DMS114 treated with DMSO at 0.1 percent for 48 hours (cell line): ENCODE results near the gene SP2.

Experiments used
- DNase-seq: peaks from one replicate; lab custom pipeline; 2025; ENCODE audit not compliant: unreplicated experiment; lab: John Stamatoyannopoulos, UW

The SP2 gene

DNA sequence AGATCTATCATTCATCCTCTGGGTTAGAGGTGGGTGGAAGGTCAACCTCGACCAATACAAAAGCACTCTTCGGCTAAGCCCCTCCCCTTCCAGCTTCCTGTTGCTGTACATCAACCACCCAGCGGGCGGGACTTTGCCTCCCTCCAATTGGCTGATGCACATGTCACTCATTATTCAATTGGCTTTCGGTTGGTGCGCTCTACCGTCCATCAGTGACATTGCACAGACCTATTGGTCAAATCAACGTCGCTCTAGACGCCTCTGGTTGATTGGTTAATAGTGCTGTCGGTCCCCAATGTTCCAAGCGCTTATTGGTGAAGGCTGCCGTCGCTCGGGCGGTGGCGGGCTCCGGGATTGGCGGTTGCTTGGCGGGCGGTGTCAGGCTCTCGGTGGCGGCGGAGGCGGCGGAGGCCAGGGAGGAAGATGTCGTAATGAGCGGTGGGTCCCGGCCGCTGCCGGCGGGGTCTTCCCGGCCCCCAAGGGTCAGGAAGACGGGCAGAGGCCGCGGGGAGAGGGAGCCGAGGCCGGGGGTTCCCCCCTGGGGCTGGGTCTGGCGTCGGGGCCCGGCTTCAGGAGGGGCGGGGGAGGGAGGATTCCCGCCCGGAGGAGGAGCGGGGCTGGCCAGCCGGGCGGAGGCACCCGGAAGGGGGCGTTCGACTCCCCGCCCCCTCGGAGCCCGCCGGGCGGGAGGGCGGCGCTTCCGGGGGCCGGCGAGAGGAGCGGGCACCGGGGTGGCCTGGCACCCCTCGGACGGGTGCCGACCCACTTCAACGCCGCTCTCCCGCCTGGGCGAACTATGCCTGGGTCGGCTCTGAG is at the start of gene SP2:
SP2 (plus strand) TSS at position 381 of the 816 bp plus-strand sequence; CDS start at position 432, 51 bp downstream.
- peak; percentile 98 for DNase-seq

DNA sequence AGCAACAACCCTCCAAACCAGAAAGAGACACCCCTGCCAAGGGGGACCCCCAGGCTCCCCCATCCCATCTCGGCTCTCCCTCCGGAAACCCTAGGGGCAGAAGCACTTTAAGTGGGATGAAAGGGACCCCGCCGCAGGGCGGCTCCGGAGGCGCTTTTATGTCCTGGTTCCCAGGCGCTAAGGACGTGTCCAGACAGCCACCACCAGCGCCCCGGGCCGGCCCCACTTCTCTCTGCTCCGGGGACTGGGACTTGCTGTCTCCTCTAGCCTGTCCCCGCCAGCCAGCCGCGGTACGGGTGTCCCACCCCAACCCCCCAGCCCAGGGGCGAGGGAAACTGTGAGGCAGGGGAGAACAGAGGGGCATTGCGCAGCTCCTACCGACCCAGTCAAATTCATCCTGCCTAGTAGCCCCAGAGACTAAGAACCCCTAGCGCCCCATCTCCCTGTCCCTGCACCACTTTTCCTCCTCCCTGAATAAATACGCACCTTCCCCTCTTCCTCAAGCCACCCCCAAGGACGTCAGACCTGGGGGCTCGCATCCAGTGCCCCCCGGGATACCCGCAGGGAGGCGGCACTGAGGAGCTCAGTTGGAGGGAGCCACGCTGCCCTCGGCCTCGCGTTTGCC is 49.2 kb upstream of the SP2 start:
- DNase-seq, result no peak

DNA sequence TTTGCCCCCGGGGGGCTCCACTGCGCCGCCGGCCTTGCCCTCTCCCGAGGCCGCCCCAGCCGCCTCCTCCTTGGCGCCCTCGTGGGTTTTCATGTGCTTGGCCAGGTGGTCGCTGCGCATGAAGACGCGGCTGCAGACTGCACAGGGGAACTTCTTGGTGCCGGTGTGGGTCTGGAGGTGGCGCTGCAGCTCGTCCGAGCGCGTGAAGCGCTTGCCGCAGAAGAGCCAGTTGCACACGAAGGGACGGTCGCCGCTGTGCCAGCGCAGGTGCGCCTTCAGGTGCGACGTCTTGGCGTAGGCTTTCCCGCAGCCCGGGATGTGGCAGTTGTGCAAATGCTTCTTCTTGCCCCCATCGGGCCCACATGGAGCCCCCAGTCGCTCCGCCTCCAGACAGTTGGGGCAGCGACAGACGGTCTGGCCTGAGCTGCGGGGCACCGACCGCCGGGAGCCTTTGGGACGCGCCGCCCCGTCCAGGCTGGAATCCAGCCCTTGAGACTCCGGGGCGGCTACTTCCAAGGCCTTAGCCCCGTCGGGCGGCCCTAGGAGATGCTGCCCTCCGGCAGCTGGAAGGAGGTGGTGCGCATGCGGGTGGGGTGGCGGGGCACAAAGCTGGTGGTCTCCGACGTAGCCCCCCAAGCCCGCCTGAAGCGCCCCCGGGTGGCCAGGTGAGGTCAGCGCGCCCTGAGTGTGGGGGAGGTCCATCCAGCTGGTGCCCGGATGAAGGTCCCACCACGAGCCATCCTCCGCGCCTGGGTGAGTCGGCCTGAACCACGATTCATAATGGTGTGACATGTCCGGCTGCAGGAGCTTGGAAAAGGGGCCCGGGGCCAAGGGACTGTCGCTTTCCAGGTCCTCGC is 48.5 kb upstream of the SP2 start:
- DNase-seq, result no peak

DNA sequence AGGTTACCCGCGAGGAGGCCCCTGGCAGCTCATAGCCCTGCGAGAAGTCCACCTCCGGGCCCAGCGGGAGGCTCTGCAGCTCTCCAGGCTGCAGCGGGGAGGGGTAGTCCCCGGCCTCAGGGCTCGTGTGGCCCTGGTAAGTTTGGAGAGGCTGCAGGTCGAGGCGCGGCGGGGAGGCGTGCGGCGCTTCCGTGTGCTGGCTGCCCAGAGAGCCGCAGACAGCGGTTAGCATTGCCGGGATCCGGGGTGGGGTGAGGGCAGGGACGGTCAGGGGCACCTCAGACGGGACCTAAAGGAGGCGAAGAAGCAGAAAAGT is 47.9 kb upstream of the SP2 start:
- no peak for DNase-seq

DNA sequence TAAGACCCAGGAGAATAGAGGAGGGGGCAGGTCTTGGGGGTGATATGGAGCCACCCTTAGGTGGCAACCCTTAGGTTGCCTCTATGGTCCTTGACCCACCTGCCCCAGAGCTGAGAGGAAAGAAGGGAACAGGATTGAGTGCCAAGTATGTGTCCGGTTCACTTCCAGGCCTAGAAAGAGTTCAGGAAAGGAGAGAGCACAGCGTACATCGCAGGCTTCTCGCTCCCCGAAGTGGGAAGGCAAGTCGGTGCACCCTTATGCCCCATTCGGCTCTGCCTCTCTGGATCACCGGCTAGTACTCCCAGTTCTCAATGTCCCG is 45.7 kb upstream of the SP2 start:
- DNase-seq, result no peak

DNA sequence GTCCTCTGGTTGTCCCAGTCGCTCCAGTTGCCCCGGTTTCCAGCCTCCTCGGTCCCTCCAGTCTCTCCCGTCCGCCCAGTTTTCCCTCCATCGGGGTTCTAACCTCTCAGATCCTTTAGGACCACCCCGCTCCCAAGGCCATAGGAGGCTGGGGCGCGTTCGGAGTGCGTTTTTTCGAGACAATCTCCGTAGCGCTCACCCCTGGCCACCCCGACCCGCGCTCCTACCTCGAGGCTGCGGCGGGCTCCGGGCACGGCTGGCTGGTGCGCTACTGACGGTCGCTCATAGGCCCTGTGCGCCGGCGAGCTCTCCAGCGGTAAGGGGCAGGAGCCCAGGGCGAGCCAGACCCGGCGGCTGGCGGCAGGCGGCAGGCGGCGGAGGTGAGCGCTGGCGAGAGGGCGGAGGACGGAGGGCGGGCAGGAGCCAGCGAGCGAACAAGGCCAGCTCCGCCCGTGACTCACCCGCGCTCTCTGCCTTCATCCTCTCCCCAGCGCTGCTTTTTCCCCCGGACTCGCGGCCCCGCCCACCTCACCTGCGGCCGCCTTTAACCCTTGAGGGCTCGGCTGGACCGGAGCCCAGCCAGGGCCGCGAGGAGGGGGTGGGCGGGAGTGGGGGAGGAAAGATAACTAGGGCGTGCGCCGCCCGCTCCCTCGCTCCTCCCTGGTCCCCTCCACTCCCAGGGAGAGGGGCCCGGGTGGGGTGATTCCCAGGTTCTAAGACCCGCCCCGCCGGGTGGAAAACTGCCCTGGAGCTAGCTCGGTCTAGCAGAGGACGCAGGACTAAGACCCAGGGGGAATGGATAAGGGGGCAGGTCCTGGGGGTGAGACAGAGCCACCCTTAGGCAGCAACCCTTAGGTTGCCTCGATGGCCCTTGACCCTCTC is 45.1 kb upstream of the SP2 start, which contains the start of gene SP6:
SP6 (minus strand) TSS at position 472 of the 882 bp plus-strand sequence. CDS start 2,734 bp downstream, outside the sequence.
- no peak for DNase-seq

DNA sequence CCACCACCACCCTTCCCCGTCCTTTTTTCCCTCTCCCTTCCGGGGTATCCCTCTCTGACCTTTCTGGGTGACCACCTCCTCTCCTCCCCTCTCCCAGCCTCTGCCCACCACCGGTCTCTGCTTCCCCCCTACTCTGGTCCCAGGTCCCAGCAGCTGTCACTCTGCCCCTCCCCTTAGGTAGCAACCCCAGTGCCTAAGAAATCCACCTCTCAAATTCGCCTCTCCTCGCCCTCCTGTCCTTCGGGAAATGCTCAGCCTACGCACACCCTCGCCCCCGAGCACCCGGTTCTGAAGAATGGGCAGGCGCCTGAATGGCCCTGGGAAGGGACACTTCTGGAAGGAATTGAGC is 44.3 kb upstream of the SP2 start:
- DNase-seq, result no peak

DNA sequence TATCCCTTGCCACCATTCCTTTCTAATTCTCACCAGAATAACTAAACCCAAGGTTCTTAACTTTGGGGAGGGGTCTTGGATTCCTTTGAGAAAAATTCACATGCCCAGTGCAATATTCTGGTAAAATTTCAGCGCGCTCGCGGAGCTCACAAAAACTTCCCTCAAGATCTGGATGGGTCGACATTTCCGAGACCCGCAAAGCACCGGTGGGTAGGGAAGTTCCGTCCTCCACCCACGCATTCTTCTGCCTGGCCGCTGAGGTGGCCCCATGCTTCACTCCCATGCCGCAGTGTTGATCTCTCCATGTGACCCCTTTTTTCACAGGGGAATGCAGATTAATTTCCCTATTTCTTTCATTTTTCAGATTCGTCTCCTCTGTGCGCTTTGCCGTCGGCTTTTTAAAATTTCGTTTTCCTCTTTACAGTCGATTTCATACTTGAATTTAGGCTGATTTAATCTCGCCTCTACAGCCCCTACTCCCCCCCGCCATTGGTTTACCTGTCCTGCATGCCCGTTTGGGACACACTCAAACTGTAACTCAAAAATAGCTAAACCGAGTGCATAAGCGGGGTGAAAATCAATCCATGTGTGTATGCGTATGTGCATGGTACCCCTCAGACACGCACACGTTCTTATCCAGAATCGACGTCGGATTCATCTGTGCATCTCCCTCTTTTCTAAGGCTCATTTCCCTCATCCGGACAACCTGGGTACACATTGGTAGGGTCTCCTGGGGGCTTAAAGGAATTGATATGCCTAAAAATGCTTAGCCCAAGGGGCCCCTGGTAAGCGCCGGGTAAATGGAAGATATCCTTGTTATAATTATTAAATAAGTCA is 43.7 kb upstream of the SP2 start:
- no peak for DNase-seq

DNA sequence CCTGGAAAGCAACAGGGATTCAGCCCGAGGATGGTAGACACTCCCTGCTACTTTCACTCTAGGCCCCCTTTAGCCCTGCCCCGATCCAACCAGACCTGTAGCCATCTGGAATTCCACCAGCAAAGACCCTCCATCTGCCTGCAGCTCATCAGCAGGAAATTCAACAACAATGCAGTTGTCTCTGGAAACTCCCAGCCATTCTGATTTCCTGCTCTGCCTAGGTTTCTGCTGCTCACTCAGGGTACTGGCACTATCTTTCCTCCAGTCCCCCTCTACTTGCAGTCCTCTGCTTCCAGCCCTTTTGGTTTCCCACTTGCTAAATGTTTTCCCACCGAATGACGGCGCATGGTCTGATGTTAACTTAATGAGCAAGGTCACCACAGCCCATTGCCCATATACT is 42.4 kb upstream of the SP2 start:
- DNase-seq, result no peak

DNA sequence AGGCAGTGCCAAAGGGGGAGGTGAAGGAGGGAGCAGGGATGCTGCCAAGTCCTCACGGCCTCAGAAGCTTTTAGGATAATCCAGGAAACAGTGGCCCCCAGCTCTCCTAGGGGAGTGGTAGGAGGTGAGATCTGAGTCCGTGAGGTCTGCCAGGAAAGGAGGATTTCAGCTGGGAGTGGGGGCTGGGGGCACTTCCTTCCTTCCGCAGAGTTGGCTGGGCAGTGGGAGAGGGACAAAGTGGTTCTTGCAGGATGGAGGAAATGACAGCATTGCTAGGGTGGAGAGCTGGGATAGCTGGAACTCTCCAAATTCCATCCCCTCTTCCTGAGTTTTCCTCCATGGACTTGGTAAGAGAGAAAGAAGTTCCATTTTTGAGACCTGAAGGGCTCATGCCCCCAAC is 40.3 kb upstream of the SP2 start:
- DNase-seq, result no peak

DNA sequence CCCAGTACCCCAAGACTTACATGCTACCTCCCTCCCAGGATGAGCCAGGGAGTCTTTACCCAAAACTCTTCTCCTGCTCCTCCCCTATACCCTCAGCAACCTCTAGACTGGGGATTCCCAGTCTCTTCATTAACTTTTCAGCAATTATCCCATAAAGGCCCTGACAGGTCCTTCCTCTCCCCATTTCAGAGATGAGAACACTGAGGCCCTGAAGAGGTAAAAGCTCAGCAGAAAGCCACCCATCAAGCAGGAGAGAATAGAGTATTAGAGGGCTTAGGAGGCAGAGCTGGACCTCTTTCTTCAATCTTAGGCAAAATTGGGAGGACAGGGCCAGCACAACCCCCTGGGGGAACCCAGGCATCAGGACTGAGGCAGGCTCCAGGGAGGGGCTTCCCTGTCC is 39.2 kb upstream of the SP2 start:
- DNase-seq, result no peak

DNA sequence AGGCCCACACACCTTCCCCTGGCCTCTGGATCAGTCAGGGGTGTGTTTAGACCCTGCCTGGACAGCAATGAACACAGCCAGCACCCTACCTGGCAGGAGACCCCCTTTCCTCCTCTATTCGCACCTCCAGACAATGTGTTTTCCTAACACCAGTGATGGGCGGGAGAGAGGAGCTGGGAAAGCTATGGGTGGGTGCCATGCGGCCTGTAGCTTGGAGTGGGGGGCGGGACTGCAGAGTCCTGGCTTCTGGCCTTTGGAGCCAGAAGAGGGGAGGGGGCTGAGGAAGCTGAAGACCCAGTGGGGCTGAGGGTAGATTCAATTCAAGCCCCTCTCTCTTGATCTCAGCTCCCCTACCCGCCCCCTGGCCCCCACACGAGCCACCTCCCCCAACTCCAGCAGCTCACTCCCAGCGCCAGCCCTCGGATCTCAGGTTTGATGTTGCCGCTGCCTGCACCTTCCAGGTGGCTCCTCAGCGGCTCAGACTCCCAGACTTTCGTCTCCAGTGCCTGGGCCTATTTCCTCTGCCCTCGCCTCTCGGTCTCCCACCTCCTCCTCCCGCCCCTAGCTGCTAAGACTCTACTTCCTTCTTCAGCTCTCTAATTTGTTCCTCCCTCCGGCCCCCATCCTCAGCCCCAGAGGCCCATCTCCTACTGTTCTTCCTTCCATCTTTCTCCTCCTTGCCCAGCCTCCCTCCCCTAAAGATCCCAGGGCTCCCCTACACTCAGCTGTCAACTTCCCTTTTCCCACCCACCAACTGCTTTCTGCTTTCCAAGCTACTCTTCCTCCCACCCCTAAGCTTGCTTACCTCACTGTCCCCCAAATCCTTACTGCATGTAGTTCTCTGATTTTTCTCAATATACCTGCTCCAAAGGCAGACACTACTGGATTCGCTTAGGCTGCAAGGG is 38.2 kb upstream of the SP2 start:
- DNase-seq, result no peak

DNA sequence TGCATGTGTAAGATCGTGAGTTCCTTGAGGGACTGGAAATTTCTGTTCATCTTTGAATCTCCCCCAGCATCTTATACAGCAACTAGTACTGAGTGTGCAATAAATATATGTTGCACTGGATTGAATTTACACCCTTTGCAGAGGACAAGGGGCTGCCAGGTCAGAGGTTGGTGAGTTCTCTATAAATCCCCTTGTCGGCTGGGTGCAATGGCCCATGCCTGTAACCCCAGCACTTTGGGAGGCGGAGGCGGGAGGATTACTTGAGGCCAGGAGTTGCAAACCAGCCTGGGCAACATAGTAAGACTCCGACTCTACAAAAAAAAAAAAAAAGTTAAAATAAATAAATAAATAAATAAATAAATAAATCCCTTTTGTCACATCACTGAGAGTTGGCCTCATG is 35.6 kb upstream of the SP2 start:
- no peak for DNase-seq

DNA sequence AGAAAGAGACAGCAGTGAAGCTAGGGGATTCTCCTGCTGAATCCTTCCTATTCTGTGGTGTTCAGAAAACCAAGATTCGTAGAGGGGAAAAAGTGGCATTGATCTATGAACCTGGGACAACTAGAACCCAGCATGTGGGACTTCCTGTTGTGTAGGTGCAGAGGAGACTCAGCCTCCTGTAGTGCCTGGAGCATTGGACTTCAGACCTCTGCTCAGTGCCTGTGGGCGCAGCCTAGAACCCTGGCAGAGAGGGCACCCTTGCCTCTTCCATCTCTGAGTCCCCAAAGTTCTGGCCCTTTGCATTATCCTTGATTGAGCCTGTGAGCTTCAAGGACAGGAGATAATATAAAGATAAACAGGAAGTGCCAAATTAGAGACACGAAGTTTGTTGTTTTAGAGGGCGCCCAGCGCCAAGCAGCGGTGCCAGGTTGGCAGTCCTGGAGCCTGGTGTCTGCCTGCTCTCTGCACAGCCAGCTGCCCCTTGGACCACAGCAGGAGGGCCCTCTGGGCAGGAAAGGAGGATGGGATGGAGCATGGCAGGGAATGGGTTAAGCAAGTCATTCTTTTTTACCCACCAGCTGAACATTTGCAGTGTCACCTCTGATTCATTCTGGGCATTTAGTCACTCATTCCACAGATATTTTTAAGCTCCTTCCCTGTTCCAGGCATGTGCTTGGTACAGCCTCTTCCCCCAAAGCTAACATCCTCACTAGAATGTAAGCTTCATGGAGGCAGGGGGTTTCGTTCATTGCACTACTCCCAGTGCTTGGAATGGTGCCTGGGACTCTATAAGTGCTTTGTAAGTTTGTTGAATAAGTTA is 33.2 kb upstream of the SP2 start:
- no peak for DNase-seq

DNA sequence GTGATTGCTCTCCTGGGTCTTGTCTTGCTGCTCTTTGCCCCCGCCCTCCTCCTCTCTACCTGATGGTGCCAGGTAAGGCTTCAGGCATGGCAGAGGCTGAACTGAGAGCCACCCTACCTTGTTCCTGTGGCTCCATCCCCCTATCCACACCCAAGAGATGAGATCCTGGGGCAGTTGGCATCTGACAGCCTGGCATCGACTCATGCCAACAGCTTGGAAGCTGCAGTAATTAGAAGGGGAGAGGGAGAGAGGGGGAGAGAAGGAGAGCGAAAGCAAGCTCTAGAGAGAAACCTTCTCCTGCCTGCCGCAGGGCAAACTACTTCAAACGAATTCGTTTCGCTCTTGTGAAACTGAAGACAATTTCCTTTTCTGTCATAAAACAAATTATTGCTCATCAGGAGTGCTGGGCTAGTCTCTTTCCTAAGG is 31.2 kb upstream of the SP2 start:
- no peak for DNase-seq

DNA sequence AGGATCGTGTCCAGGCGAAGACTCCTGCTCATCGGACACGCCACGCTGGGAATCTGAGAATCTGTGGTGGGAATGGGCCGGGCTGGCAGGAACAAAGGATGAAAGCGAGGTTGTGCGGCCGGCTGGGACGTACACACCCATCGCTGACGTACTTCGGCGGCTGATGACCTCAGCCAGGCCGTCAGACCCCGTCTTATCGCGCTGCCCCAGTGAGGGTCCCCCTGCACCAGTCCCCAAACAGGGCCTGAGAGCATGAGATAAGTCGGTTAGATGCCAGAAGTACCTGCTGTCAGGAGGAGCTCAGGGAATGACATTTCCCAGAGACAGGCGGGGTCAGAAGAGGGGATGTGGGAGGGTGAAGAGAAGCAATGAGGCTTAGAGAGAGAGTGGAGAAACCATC is 29.1 kb upstream of the SP2 start:
- no peak for DNase-seq

DNA sequence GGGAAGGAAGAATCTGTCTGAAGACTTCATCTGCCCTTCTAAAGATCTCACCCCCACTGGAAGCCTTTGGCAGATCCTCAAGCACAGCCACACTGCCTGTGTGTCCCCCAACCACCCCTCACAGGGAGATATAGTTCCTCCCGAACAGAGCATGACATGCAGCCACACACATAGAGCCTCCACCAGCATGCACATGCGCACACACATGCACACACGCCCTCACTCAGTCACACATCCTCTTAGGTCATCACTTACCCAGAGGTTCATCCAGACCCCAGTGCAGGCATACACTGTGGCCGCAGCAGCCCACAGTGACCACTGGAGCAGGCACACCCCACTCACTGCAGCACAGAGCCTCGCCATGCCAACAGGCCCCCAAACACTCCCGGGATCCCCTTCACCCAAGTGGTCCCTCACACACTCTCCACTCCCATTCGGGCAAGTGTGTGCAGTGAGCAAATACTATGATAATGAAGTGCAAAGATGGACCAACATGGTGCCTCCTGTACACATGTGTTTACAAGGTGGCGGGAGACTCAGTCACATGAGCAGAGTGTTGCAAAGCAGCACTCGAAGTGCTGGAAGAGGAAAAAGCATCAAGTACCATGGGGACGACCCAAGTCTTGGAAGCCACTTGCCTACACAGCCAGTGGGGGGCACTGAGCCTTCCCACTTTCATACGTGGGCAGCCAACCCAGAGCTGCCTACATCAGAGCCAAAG is 28.1 kb upstream of the SP2 start:
- no peak for DNase-seq

DNA sequence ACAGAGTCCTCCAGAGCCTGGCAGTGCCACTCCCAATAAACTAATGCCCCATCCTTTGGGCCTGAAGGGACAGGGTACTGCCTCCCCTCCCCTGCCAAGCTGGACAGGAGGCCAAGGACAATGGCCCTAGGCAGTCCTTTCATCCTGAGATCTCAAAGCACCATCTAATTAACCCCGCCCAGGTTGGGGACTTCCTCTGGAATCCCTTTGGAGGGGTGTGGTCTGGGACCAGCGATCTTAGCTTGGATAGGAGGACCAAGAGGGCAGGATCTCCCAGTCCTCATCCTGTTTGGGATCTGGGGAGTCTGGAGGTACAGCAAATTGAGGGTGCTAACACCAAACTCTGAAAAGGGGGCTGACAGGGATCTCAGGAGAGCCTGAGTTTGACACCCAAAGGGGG is 26.9 kb upstream of the SP2 start:
- DNase-seq, result no peak
